Lower leg skin (tissue), 4 donors: Measurements from ENCODE around the gene RELT. TPM values are rescaled to one million over a fixed set of nuclear protein-coding genes. Genes with fewer than 3 reads are reported as not detected.

ENCODE experiments used
- DNase-seq, 2 donors: peaks; one replicate each; pipeline ENCODE4 v3.0.0-alpha.2; 2019; ENCODE audit warnings: low spot score in 2 of 2
- H3K4me3 ChIP-seq: fragments of 200-600 bp; sonication (generic); 2 replicates; pipeline ENCODE4 v1.5.1; 2017; ENCODE audit warnings: mild to moderate bottlenecking, low read depth; ENCODE audit not compliant: poor library complexity, severe bottlenecking
- CTCF ChIP-seq, 3 donors: fragments of 450-650 bp; IDR thresholded peaks; one replicate each; pipeline ENCODE4 v1.5.1; 2016; ENCODE audit warnings: antibody characterized with exemption in 3 of 3, mild to moderate bottlenecking in 3 of 3, moderate library complexity in 2 of 3
- POLR2A ChIP-seq, 2 donors: fragments of 450-650 bp; IDR thresholded peaks; one replicate each; pipeline ENCODE4 v1.6.1; 2016 to 2017; ENCODE audit warnings: antibody characterized with exemption in 2 of 2, mild to moderate bottlenecking in 1 of 2, moderate library complexity in 1 of 2
- WGBS, 2 donors: methylation state at CpG; one replicate each; pipeline ENCODE4 v1.1.5; 2018; 5-methylcytosine and 5-hydroxymethylcytosine counted together
- intact Hi-C: fragments of 100-400 bp; cut with DNase I; formaldehyde crosslinking; loops from one replicate; pipeline ENCODE4 v1.15.0; 2023; ENCODE audit warnings: low total_unique reads
- total RNA-seq, 4 donors: library from RNA; depleted of rRNA; stranded (reverse); fragments of >200 nt; gene quantifications; one replicate each; pipeline ENCODE4 v1.1.0, GENCODE V29; 2016

Gene RELT
- total RNA-seq, 4 donors from 2014 or later = 2.1 to 4.8 (median 4.4) TPM

- no peak for TF ChIP-seq CTCF (IDR thresholded peaks at IDR 0.05)
- no peak overlapping the region for H3K4me3 ChIP-seq
- WGBS, 2 donors = 88 to 89% methylated on average over 3 of the region's 3 CpGs
- no peak for DNase-seq
- intact Hi-C loops = no loop called here
Observed at GRCh38 chr11:73423506-73423905, 47.3 kb downstream of the RELT start.

GRCh38 chr11:73425108-73425507 is 48.9 kb downstream of the RELT start:
- TF ChIP-seq POLR2A (IDR thresholded peaks at IDR 0.05) = no peak
- no peak overlapping the region for H3K4me3 ChIP-seq
- 80 to 85% methylated on average over 1 of the region's 1 CpG for WGBS, 2 donors
- no peak for DNase-seq
- intact Hi-C loops = no loop called here

- H3K4me3 ChIP-seq = no peak overlapping the region
- WGBS, 2 donors = 81 to 88% methylated on average over 2 of the region's 2 CpGs
- intact Hi-C loops = no loop called here
- no peak for DNase-seq
- TF ChIP-seq CTCF (IDR thresholded peaks at IDR 0.05) (no peak), POLR2A (IDR thresholded peaks at IDR 0.05) (no peak)
Observed at GRCh38 chr11:73426219-73426850, 50.1 kb downstream of the RELT start.

GRCh38 chr11:73428227-73428626 is 52.0 kb downstream of the RELT start:
- no peak for DNase-seq
- intact Hi-C loops = no loop called here
- no peak overlapping the region for H3K4me3 ChIP-seq
- TF ChIP-seq CTCF (IDR thresholded peaks at IDR 0.05) = no peak
- TF ChIP-seq POLR2A (IDR thresholded peaks at IDR 0.05) = no peak

- H3K4me3 ChIP-seq = no peak overlapping the region
- TF ChIP-seq POLR2A (IDR thresholded peaks at IDR 0.05) = no peak
- no peak for TF ChIP-seq CTCF (IDR thresholded peaks at IDR 0.05)
- DNase-seq = no peak
- intact Hi-C loops = no loop called here
Observed at GRCh38 chr11:73428699-73429098, 52.5 kb downstream of the RELT start.

- intact Hi-C loops = no loop called here
- H3K4me3 ChIP-seq = no peak overlapping the region
- DNase-seq = no peak
- WGBS, 2 donors = 80 to 83% methylated on average over 5 of the region's 5 CpGs
- TF ChIP-seq CTCF (IDR thresholded peaks at IDR 0.05) (no peak), POLR2A (IDR thresholded peaks at IDR 0.05) (no peak)
Observed at GRCh38 chr11:73429121-73429750, 53.0 kb downstream of the RELT start.
